Measurements from ENCODE around the gene CYBB.

DNA sequence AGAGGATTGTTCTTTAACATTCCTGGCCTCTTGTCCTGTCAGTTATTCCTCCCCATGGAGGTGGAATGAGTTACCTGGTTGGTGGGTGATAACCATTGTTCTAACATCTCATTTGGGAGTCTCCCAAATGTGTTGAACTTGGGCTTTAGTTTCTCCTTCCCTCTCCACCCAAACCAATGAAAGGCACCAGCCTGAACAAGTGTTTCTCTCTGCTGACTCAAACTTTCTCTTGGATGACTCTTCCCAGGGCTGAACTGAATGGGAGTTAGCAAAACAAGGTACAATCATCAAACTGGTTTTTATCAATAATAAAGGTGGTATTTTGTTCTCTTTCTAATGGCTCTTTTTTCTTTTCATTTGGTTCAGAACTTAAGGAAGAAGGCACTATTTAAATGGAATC, 64.8 kb downstream of the CYBB start:
- TF ChIP-seq BHLHE40 (IDR thresholded peaks at IDR 0.05; ENCODE audit: borderline replicate concordance): no peak
- TF ChIP-seq SP1 (IDR thresholded peaks at IDR 0.05): no peak
- TF ChIP-seq FOXA1 (IDR thresholded peaks at IDR 0.05): no peak
- no peak for TF ChIP-seq HDGF (IDR thresholded peaks at IDR 0.05; ENCODE audit: borderline replicate concordance)
- TF ChIP-seq SUZ12 (IDR thresholded peaks at IDR 0.05): no peak
- no peak for TF ChIP-seq PKNOX1 (IDR thresholded peaks at IDR 0.05)
- no peak for TF ChIP-seq FOXM1 (IDR thresholded peaks at IDR 0.05; ENCODE audit: borderline replicate concordance)
